IMR-90 (cell line): ENCODE data around the gene DRC3. TPM values are rescaled to one million over a fixed set of nuclear protein-coding genes. Genes with fewer than 3 reads are reported as not detected.

Experiments
- ATAC-seq: fragments of 200-7000 bp; cut with Tn5 transposase; 2 replicates; pipeline ENCODE4 v1.9.1; 2020; ENCODE audit warnings: low read depth, mild to moderate bottlenecking, moderate library complexity
- BruUV-seq: library from RNA; stranded (reverse); fragments of 400-500 nt; replicated peaks from 2 replicates; lab custom pipeline; 2021; lab: Mats Ljungman, UMichigan
- CTCF ChIA-PET: fragments of 300-600 bp; formaldehyde crosslinking; extraction: SDS; loops from one replicate; lab custom pipeline; 2021; ENCODE audit warnings: antibody characterized with exemption; lab: Yijun Ruan, JAX
- POLR2A ChIA-PET: fragments of 300-600 bp; sonication (Branson Sonifier 250); formaldehyde crosslinking; loops from one replicate; lab custom pipeline; 2022; ENCODE audit warnings: antibody characterized with exemption; ENCODE audit not compliant: unreplicated experiment; lab: Charles Lee
- DNase-seq: peaks from one replicate; pipeline ENCODE4 v3.0.0; 2013
- H2AFZ ChIP-seq: replicated peaks from 2 replicates; pipeline ENCODE3; 2013; ENCODE audit warnings: low read length, mild to moderate bottlenecking; ENCODE audit not compliant: poor library complexity
- H2AK5ac ChIP-seq: 2 replicates; pipeline ENCODE4 v1.6.1; 2013; ENCODE audit warnings: low read depth, low read length, inconsistent platforms
- H2AK9ac ChIP-seq: replicated peaks from 2 replicates; pipeline ENCODE3; 2013; ENCODE audit warnings: mild to moderate bottlenecking, low read depth, low read length, moderate library complexity; ENCODE audit not compliant: poor library complexity
- H2BK120ac ChIP-seq: 2 replicates; pipeline ENCODE4 v1.6.1; 2013; ENCODE audit warnings: low read depth, low read length, inconsistent platforms
- H2BK15ac ChIP-seq: 3 replicates; pipeline ENCODE4 v1.6.1; 2013; ENCODE audit warnings: low read depth, low read length, inconsistent platforms
- H2BK20ac ChIP-seq: 2 replicates; pipeline ENCODE4 v1.6.1; 2013; ENCODE audit warnings: low read depth, mild to moderate bottlenecking, inconsistent platforms, low read length, moderate library complexity
- H2BK5ac ChIP-seq: 2 replicates; pipeline ENCODE4 v1.6.1; 2013; ENCODE audit warnings: mild to moderate bottlenecking, low read depth, low read length, inconsistent platforms; ENCODE audit not compliant: poor library complexity, severe bottlenecking
- H3K14ac ChIP-seq: replicated peaks from 2 replicates; pipeline ENCODE4 v1.6.1; 2013; ENCODE audit warnings: low read depth, low read length, inconsistent platforms
- H3K18ac ChIP-seq: 2 replicates; pipeline ENCODE4 v1.6.1; 2013; ENCODE audit warnings: low read depth, low read length, control low read depth
- H3K23ac ChIP-seq: 2 replicates; pipeline ENCODE4 v1.6.1; 2013; ENCODE audit warnings: low read depth, low read length, inconsistent platforms
- H3K27ac ChIP-seq: 2 replicates; pipeline ENCODE4 v1.5.1; 2013; ENCODE audit warnings: mild to moderate bottlenecking, control low read depth, low read length; ENCODE audit not compliant: insufficient read depth
- H3K27me3 ChIP-seq: 2 replicates; pipeline ENCODE4 v1.6.1; 2013; ENCODE audit warnings: low read length; ENCODE audit not compliant: control insufficient read depth, insufficient read depth
- H3K36me3 ChIP-seq: 2 replicates; pipeline ENCODE4 v1.6.1; 2013; ENCODE audit warnings: low read length, mixed read lengths; ENCODE audit not compliant: control insufficient read depth, insufficient read depth
- H3K4ac ChIP-seq: 2 replicates; pipeline ENCODE4 v1.6.1; 2013; ENCODE audit warnings: low read depth, low read length, inconsistent platforms
- H3K4me1 ChIP-seq: 2 replicates; pipeline ENCODE4 v1.6.1; 2013; ENCODE audit warnings: low read length, mixed read lengths; ENCODE audit not compliant: control insufficient read depth, insufficient read depth
- H3K4me2 ChIP-seq: 2 replicates; pipeline ENCODE4 v1.6.1; 2013; ENCODE audit warnings: low read depth, mild to moderate bottlenecking, control low read depth, low read length, moderate library complexity
- H3K4me3 ChIP-seq: 2 replicates; pipeline ENCODE4 v1.5.1; 2013; ENCODE audit warnings: low read depth, mild to moderate bottlenecking, control low read depth, low read length, moderate library complexity; ENCODE audit not compliant: insufficient read depth
- H3K56ac ChIP-seq: 2 replicates; pipeline ENCODE4 v1.6.1; 2013; ENCODE audit warnings: low read length, inconsistent platforms; ENCODE audit not compliant: insufficient read depth; ENCODE audit errors: extremely low read depth
- H3K79me1 ChIP-seq, 2 experiments: 2 replicates each; pipeline ENCODE4 v1.6.1; 2013; ENCODE audit warnings: low read length in 2 of 2, inconsistent platforms in 1 of 2, low read depth in 1 of 2
- H3K9ac ChIP-seq: 2 replicates; pipeline ENCODE4 v1.6.1; 2013; ENCODE audit warnings: low read depth, low read length, control low read depth
- H3K9me1 ChIP-seq: 2 replicates; pipeline ENCODE4 v1.6.1; 2013; ENCODE audit warnings: low read length, inconsistent platforms; ENCODE audit not compliant: insufficient read depth
- H3K9me3 ChIP-seq: 2 replicates; pipeline ENCODE4 v1.6.1; 2013; ENCODE audit warnings: low read length; ENCODE audit not compliant: control insufficient read depth, insufficient read depth
- H4K20me1 ChIP-seq: 2 replicates; pipeline ENCODE4 v1.6.1; 2013; ENCODE audit warnings: low read length, inconsistent platforms; ENCODE audit not compliant: insufficient read depth
- H4K5ac ChIP-seq: 2 replicates; pipeline ENCODE4 v1.6.1; 2013; ENCODE audit warnings: mild to moderate bottlenecking, low read depth, low read length, control low read depth
- H4K8ac ChIP-seq, 2 experiments: 2 replicates each; pipeline ENCODE4 v1.6.1; 2013; ENCODE audit warnings: low read depth in 2 of 2, low read length in 2 of 2, control low read depth in 1 of 2, inconsistent platforms in 1 of 2
- H4K91ac ChIP-seq: 2 replicates; pipeline ENCODE4 v1.6.1; 2013; ENCODE audit warnings: low read depth, low read length, inconsistent platforms; ENCODE audit not compliant: insufficient read depth
- CEBPB ChIP-seq: IDR thresholded peaks from 2 replicates; pipeline ENCODE4 v1.6.1; 2012; ENCODE audit warnings: low read depth, low read length, improper control_type of control experiment
- CTCF ChIP-seq: conservative IDR thresholded peaks from 2 replicates; pipeline ENCODE4 v1.5.1; 2012; ENCODE audit warnings: mild to moderate bottlenecking, low read depth, low read length, improper control_type of control experiment
- MXI1 ChIP-seq: IDR thresholded peaks from 2 replicates; pipeline ENCODE4 v1.6.1; 2012; ENCODE audit warnings: low read depth, mild to moderate bottlenecking, low read length, moderate library complexity, borderline replicate concordance
- POLR2A ChIP-seq: IDR thresholded peaks from 2 replicates; pipeline ENCODE4 v1.6.1; 2012; ENCODE audit warnings: mild to moderate bottlenecking, low read depth, low read length
- RAD21 ChIP-seq: IDR thresholded peaks from 2 replicates; pipeline ENCODE4 v1.6.1; 2012; ENCODE audit warnings: low read length, improper control_type of control experiment
- SMC3 ChIP-seq: fragments of 150-350 bp; IDR thresholded peaks from 2 replicates; pipeline ENCODE4 v1.6.1; 2016; ENCODE audit warnings: low read depth, mild to moderate bottlenecking, antibody characterized with exemption, low read length, moderate library complexity
- WGBS, 2 experiments: methylation state at CpG; one replicate each; pipeline versions ENCODE4 v1.1.5 to v1.1.7; 2013; ENCODE audit warnings: missing lambda C conversion rate in 2 of 2; ENCODE audit not compliant: insufficient read length in 1 of 2; ENCODE audit errors: extremely low coverage in 2 of 2; 5-methylcytosine and 5-hydroxymethylcytosine counted together
- dilution Hi-C: fragments of 300-500 bp; cut with HindIII; formaldehyde crosslinking; loops from one replicate; pipeline ENCODE4 v1.14.3; 2018; ENCODE audit warnings: low sequenced_read_pairs; ENCODE audit not compliant: unreplicated experiment
- in situ Hi-C: fragments of 300-500 bp; cut with MboI; formaldehyde crosslinking; loops from 3 replicates; pipeline ENCODE4 v1.14.3; 2019; ENCODE audit warnings: low sequenced_read_pairs, inconsistent platforms, mixed read lengths
- intact Hi-C: fragments of 100-400 bp; cut with micrococcal nuclease; formaldehyde crosslinking; loops from 2 replicates; pipeline ENCODE4 v1.10.0; 2022
- polyA plus RNA-seq, 3 experiments: library from polyadenylated mRNA; depleted of rRNA; stranded (reverse); fragments of >200 nt; gene quantifications; 2 replicates each; pipeline ENCODE4 v1.2.3, GENCODE V29; 2012; ENCODE audit warnings: low replicate concordance in 1 of 3
- total RNA-seq: library from RNA; depleted of rRNA; stranded (reverse); fragments of >200 nt; gene quantifications from 2 replicates; pipeline ENCODE4 v1.2.3, GENCODE V29; 2012

The DRC3 gene
- total and polyA plus RNA-seq, 2 of the 4 experiments (the other 2 are of a cell fraction) = 0.55 to 0.72 TPM

- no peak for DNase-seq
- H2BK20ac ChIP-seq = no peak overlapping the region
- H4K5ac ChIP-seq = no peak overlapping the region
- H3K4me3 ChIP-seq = no peak overlapping the region
- H3K4me2 ChIP-seq = no peak overlapping the region
- no peak overlapping the region for H4K91ac ChIP-seq
- POLR2A ChIA-PET = no interaction called here
- no peak overlapping the region for H2AFZ ChIP-seq
- 0 out of 2 replicates have a peak, but pooled peaks cover 2% of the 10 kb centered on the region for H3K4me1 ChIP-seq
- H2BK5ac ChIP-seq = no peak overlapping the region
- in situ Hi-C loops = no loop called here
- 100% methylated on average over 2 of the region's 9 CpGs; no CpG with 5 or more reads in 1 of the 2 experiments for WGBS, 2 experiments
- CTCF ChIA-PET = no interaction called here
- intact Hi-C loops = no loop called here
- H3K36me3 ChIP-seq = no peaks in the 10 kb centered on the region
- no TSS peak for BruUV-seq
- TF ChIP-seq RAD21 = no peak
- no peak for TF ChIP-seq POLR2A
- TF ChIP-seq SMC3 = no peak
- TF ChIP-seq MXI1 = no peak
- TF ChIP-seq CEBPB = no peak
- no peak for TF ChIP-seq CTCF
- H4K20me1 ChIP-seq = no peaks in the 10 kb centered on the region
- H3K79me1 ChIP-seq = no peaks in the 10 kb centered on the region
- H2BK120ac ChIP-seq = no peak overlapping the region
- H4K8ac ChIP-seq = no peak overlapping the region
- no peak overlapping the region for H3K56ac ChIP-seq
- no peaks in the 10 kb centered on the region for H3K27me3 ChIP-seq
- no peak overlapping the region for H2BK15ac ChIP-seq
- peaks cover 2% of the 10 kb centered on the region; the same call in 1 of the 2 replicates for H3K9me1 ChIP-seq
- H2AK9ac ChIP-seq = no peak overlapping the region
- no peaks in the 10 kb centered on the region for H3K9me3 ChIP-seq
- H3K18ac ChIP-seq = no peak overlapping the region
- H3K4ac ChIP-seq = no peak overlapping the region
- no peak overlapping the region for H3K9ac ChIP-seq
- no peak overlapping the region for H3K23ac ChIP-seq
- dilution Hi-C loops = no loop called here
- H3K14ac ChIP-seq = no peak overlapping the region
- no peak overlapping the region for H2AK5ac ChIP-seq
- no peak for ATAC-seq
- H3K27ac ChIP-seq = no peak overlapping the region
These were observed 16.4 kb downstream of the DRC3 start for GRCh38 chr17:17989081-17989480.
